ENCODE measurements around the gene NIP7. TPM values are rescaled to one million over a fixed set of nuclear protein-coding genes. Genes with fewer than 3 reads are reported as not detected.

NIP7 gene
- 14.8 and 18.1 TPM in 2 replicates for total RNA-seq

GRCh38 chr16:69339289-69340094 is at the start of gene NIP7, which contains the start of gene COG8:
NIP7 (plus strand) TSS chr16:69339772; CDS start chr16:69339830, 58 bp downstream.
COG8 (minus strand) TSS chr16:69339564; CDS start chr16:69339552, 12 bp downstream.

GRCh38 chr16:69310653-69311532 is 28.7 kb upstream of the NIP7 start, which contains the start of gene VPS4A:
VPS4A (plus strand) TSS chr16:69311350; CDS start chr16:69311512, 162 bp downstream.

GRCh38 chr16:69330286-69331109 is 9.1 kb upstream of the NIP7 start, which contains the start of gene PDF:
PDF (minus strand) TSS chr16:69330588; CDS start chr16:69330570, 18 bp downstream.

GRCh38 chr16:69351309-69352027 is 11.9 kb downstream of the NIP7 start, which contains the start of gene TMED6:
TMED6 (minus strand) TSS chr16:69351786; CDS start chr16:69351753, 33 bp downstream.

Other genes starting within 250 kb of the NIP7 start
- gene HAS3, start 234.1 kb upstream of the NIP7 start, total RNA-seq = 0.37 and 0.66 TPM in 2 replicates
- 36.3 and 40.8 TPM in 2 replicates for gene CHTF8, start 207.2 kb upstream of the NIP7 start, total RNA-seq
- gene UTP4, start 207.1 kb upstream of the NIP7 start, total RNA-seq = 12.9 and 17.4 TPM in 2 replicates
- 30.4 and 36.3 TPM in 2 replicates for gene SNTB2, start 152.6 kb upstream of the NIP7 start, total RNA-seq
- gene VPS4A, start 28.4 kb upstream of the NIP7 start, total RNA-seq = 28.0 and 38.8 TPM in 2 replicates
- gene PDF, start 9.2 kb upstream of the NIP7 start, total RNA-seq = 11.3 and 14.9 TPM in 2 replicates
- 27.3 and 28.1 TPM in 2 replicates for gene COG8, start 208 bp upstream of the NIP7 start, total RNA-seq
- gene TMED6, start 12.0 kb downstream of the NIP7 start, total RNA-seq = 0.12 and 0.13 TPM in 2 replicates
- 11.9 and 12.6 TPM in 2 replicates for gene TERF2, start 46.2 kb downstream of the NIP7 start, total RNA-seq
- 86.1 and 93.3 TPM in 2 replicates for gene CYB5B, start 84.8 kb downstream of the NIP7 start, total RNA-seq
- gene NFAT5, start 226.2 kb downstream of the NIP7 start, total RNA-seq = 13.5 and 21.0 TPM in 2 replicates